SH-SY5Y (cell line): ENCODE results near the gene FBXW8.

Experiments
- GATA2 ChIP-seq: IDR thresholded peaks from 2 replicates; pipeline ENCODE4 v1.6.1; 2011; ENCODE audit warnings: mild to moderate bottlenecking, low read depth, low read length
- GATA3 ChIP-seq: IDR thresholded peaks from 2 replicates; pipeline ENCODE4 v1.6.1; 2011; ENCODE audit warnings: low read depth, mild to moderate bottlenecking, low read length, moderate library complexity

- no peak for TF ChIP-seq GATA3
- no peak for TF ChIP-seq GATA2
Measured at GRCh38 chr12:117050060-117050459, 139.3 kb downstream of the FBXW8 start.
